GM18499 (cell line): ENCODE measurements around the gene KCNIP1.
"Not testable (repeated sequence)": the region's sequence is repeated elsewhere in the genome, so short reads cannot be mapped to it uniquely, and the experiment has no call there.

ENCODE experiments used
- ATAC-seq: cut with Tn5 transposase; IDR thresholded peaks from one replicate; pipeline ENCODE4 v1.9.1; 2021; ENCODE audit warnings: moderate number of reproducible peaks; ENCODE audit not compliant: insufficient read depth, unreplicated experiment

KCNIP1 gene

GRCh38 chr5:170740551-170741205 is 236.9 kb downstream of the KCNIP1 start:
- no peak for ATAC-seq

DNA sequence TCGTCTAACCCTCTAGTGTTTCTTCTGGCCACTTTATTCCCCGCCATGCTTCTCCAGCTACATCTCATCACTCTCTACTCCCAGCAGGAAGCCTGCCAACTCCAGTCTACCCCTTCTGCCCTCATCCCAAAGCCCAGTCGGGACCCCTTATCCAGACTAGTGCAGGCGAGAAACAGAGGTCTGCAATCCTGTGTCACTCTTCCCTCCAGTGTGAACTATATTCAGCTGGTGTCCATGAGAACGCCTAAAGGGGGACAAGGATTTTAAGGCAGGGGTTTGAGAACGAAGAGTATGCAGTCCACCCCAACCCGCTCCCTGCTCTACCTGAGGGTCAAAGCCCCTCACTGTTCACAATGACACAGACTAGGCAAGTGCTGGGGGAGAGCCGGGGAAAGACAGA is 238.0 kb downstream of the KCNIP1 start:
- ATAC-seq: no peak

- ATAC-seq: no peak
Observed at GRCh38 chr5:170743876-170744212, 240.0 kb downstream of the KCNIP1 start.

- ATAC-seq: no peak
Observed at GRCh38 chr5:170745481-170746071, 241.8 kb downstream of the KCNIP1 start.

DNA sequence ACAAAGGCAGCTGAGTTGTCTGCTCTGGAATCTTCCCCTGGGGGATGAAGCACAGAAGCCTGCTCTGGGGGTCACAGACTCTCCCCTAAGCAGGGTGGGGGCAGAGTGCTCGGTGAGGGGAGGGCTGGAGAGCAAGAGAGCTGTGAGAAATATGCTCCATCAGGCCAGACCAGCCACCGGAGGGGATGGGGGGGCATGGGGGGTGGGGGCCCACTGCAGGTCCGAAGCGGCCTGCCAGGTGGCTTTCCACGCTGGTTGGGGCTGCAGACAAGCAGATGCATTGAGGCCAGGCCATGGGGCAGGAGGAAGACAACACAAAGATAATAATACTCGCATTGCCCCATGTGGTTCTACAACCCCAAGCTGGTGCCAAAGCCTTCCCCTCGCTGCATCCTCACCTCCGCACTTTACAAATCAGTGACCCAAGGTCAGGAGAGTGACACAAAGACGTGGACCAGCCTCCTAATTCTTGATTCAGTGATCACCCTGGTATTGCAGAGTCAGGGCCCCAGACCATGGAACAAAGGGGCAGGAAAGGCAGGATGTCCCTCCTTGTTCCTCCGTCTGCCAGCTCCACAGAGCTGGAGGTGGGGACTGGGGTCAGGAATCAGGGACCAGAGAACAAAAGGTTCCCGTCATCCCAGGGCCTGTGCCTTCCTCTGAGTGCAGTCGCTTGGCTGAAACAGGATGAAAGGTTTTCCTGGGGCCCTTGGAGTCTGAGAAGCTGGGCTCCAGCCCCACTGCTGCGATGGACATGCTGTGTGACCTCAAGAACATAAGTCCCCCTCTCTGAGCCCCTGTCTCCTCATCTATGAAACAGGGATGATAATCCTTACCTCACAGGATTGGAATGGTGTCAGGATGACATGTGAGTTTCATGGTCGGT is 242.5 kb downstream of the KCNIP1 start:
- no peak for ATAC-seq

DNA sequence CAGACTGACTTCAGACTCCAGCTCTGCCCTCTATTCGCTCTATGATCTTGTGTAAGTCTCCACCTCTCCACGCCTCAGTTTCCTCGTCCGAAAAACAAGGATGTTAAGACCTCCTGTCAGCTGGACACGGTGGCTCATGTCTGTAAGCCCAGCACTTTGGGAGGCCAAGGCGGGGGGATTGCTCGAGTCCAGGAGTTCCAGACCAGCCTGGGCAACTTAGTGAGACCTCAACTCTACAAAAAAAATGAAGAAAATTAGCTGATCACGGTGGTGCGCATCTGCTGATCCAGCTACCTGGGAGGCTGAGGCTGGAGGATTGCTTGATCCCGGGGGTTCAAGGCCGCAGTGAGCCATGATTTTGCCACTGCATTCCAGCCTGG is 243.1 kb downstream of the KCNIP1 start:
- no peak for ATAC-seq

- ATAC-seq: no peak
Observed at GRCh38 chr5:170747357-170747756, 243.5 kb downstream of the KCNIP1 start.

GRCh38 chr5:170747851-170748250 is 244.0 kb downstream of the KCNIP1 start:
- ATAC-seq: no peak

DNA sequence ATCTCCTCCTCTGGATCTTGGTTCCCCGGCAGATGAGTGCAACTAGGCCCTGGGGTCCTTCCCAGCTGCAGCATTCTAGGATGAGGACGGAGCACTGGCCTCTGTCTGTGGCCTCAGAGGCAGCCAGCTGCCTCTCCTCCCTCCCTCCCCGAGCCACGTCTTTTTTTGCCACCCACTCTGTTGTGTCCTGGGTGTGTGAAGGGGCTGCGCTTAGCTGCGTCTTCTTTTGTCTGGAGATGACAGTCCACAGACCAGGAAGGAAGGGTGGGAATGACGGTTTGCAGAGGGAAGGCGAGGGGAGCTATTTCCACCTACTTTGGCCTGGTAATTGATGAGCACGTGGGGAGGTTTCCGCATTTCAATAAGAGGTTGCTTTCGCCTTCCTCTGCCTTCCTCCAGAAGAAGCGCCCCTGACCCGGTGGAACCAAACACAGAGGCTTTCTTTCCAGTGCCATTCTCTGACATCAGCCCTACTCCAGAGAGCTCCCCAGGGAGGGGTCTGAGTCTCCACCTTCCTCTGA is 245.2 kb downstream of the KCNIP1 start:
- ATAC-seq: no peak

DNA sequence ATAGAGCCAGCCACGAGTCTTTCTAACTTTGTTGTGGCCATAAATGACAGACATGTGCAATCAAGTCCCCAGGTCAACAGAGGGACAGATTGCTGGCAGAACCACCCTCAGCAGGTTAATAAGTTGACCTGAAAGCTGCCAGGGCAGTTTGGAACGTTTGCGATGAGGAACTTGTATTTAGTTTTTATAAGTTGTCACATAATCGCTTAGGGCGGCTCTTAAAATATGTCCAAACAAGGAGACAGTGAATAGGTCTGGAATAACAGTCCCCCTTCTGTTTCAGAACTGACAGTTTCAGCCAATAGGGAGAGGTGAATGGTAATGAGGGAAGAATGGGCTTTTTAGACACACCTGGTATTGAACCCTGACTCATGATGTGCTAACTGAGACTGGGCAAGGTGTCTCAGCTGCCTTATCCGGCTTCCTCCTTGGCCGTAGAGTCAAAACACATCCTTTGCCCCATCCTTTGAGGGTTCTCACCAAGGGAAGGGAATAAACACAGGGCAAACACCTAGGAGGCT is 246.2 kb downstream of the KCNIP1 start:
- no peak for ATAC-seq

GRCh38 chr5:170750791-170751190 is 247.0 kb downstream of the KCNIP1 start:
- no peak for ATAC-seq

- no peak for ATAC-seq
Observed at GRCh38 chr5:170751631-170752030, 247.8 kb downstream of the KCNIP1 start.

DNA sequence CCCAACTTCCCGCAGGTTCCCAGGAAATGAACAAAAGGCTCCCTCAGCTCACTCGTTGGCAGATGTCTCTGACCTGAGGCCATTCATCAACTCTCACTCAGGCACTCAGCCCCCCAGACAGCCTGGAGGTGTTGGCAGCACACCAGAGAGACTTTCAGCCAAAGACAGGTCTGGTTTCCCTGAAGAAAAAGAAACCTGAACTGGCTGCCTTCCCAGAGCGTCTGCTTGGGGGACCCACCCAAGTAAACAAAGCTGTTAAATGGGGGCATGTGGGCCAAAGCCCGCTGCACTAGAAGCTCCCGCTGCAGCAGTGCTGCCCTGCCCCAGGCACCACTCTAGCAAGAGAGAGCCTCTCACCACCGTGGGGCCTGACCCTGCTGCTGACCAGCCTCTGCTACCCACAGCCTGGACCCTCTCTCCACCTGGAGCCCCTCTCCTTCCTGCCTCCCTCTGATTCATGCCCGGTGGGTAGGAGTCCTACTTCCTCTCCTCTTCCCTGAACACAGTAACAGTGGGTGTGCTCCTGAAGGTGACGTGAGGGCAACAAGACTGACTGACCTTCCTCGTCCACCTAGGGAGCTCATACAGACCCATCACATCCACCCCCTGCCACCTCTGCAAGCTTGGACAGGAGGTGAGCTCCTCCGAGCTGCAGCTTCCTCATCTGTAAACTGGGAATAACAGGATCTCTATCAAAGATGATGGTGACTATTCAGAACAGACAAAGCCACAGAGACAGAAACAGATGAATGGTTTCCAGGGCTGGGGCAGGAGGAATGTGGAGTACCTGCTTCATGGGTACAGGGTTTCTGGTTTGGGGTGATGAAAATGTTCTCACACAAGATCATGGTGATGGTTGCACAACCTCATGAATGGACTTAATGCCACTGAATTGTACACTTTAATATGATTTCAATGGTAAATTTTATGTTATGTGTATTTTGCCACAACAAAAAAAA is 248.7 kb downstream of the KCNIP1 start:
- ATAC-seq: no peak

DNA sequence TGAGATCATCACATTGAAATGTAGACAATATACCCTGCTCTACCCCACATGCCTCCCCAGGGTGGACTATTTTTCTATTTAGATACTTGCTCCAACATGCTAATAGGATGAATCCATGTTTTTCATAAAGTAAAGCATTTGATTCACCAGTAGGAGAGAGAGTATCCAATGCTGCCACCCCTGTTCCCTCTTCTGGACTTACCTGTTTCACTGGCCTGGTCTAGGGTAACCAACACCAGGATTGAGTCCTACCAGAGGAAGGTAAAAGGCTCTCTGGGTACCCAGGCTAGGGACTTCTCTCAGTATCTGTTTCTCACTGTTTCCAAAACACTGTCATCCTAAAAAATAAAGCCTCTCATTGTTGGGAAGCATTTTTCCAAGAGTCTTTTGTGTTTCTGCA is 249.5 kb downstream of the KCNIP1 start:
- no peak for ATAC-seq

DNA sequence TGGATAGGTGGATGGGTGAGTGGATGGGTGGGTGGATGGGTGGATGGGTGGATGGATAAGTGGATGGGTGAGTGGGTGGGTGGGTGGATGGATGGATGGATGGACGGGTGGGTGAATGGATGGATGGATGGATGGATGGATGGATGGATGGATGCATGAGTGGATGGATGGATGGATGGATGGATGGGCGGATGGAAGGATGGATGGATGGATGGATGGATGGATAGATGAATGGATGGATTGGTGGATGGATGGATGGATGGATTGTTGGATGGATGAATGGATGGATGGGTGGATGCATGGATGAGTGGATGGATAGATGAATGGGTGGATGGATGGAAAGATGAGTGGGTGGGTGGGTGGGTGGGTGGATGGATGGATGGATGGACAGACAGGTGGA is 250.7 kb downstream of the KCNIP1 start:
- not testable (repeated sequence) for ATAC-seq

GRCh38 chr5:170755679-170756456 is 252.0 kb downstream of the KCNIP1 start:
- ATAC-seq: no peak

- no peak for ATAC-seq
Observed at GRCh38 chr5:170756691-170757090, 252.9 kb downstream of the KCNIP1 start.

GRCh38 chr5:170757182-170757601 is 253.4 kb downstream of the KCNIP1 start:
- ATAC-seq: no peak

- ATAC-seq: no peak
Observed at GRCh38 chr5:170757669-170758068, 253.8 kb downstream of the KCNIP1 start.
